GM23248 (cell line): Measurements from ENCODE around the gene PPP2R5D. TPM values are rescaled to one million over a fixed set of nuclear protein-coding genes. Genes with fewer than 3 reads are reported as not detected.

ENCODE experiments used
- DNase-seq: peaks from one replicate; pipeline ENCODE4 v3.0.0-alpha.2; 2015
- H2AFZ ChIP-seq: fragments of 200-600 bp; sonication (generic); 2 replicates; pipeline ENCODE4 v1.6.1; 2016; ENCODE audit warnings: antibody characterized with exemption
- H3F3A ChIP-seq: fragments of 200-600 bp; sonication (generic); 2 replicates; pipeline ENCODE4 v1.6.1; 2016; ENCODE audit warnings: mild to moderate bottlenecking, antibody characterized with exemption, mixed run types; ENCODE audit not compliant: insufficient read depth
- H3K27ac ChIP-seq: fragments of 200-600 bp; sonication (generic); 2 replicates; pipeline ENCODE4 v1.5.1; 2016; ENCODE audit warnings: mild to moderate bottlenecking
- H3K27me3 ChIP-seq: fragments of 200-600 bp; sonication (generic); replicated peaks from 2 replicates; pipeline ENCODE4 v1.6.1; 2016; ENCODE audit warnings: mild to moderate bottlenecking; ENCODE audit not compliant: insufficient read depth
- H3K36me3 ChIP-seq: fragments of 200-600 bp; sonication (generic); 2 replicates; pipeline ENCODE4 v1.6.1; 2016; ENCODE audit warnings: low read depth, mild to moderate bottlenecking
- H3K4me1 ChIP-seq: fragments of 200-600 bp; sonication (generic); 2 replicates; pipeline ENCODE4 v1.6.1; 2016; ENCODE audit warnings: mild to moderate bottlenecking; ENCODE audit not compliant: insufficient read depth
- H3K4me2 ChIP-seq: fragments of 200-600 bp; sonication (generic); one replicate; pipeline ENCODE4 v1.6.1; 2016; ENCODE audit warnings: mild to moderate bottlenecking; ENCODE audit not compliant: unreplicated experiment
- H3K4me3 ChIP-seq: fragments of 200-600 bp; sonication (generic); 2 replicates; pipeline ENCODE4 v1.5.1; 2016; ENCODE audit warnings: mild to moderate bottlenecking
- H3K79me2 ChIP-seq: fragments of 200-600 bp; sonication (generic); 2 replicates; pipeline ENCODE4 v1.6.1; 2016; ENCODE audit warnings: mild to moderate bottlenecking; ENCODE audit not compliant: insufficient read depth
- H3K9ac ChIP-seq: fragments of 200-600 bp; sonication (generic); 2 replicates; pipeline ENCODE4 v1.6.1; 2016; ENCODE audit warnings: mild to moderate bottlenecking
- H3K9me2 ChIP-seq: fragments of 200-600 bp; sonication (generic); 2 replicates; pipeline ENCODE4 v1.6.1; 2016; ENCODE audit warnings: mixed run types, mild to moderate bottlenecking, moderate library complexity; ENCODE audit not compliant: insufficient read depth
- H3K9me3 ChIP-seq: fragments of 200-600 bp; sonication (generic); one replicate; pipeline ENCODE4 v1.6.1; 2017; ENCODE audit warnings: low read depth
- H4K20me1 ChIP-seq: fragments of 200-600 bp; sonication (generic); 2 replicates; pipeline ENCODE4 v1.6.0; 2016; ENCODE audit not compliant: insufficient read depth
- EZH2 ChIP-seq: fragments of 200-600 bp; sonication (generic); IDR thresholded peaks from 2 replicates; pipeline ENCODE4 v1.6.1; 2018; ENCODE audit warnings: antibody characterized with exemption, mild to moderate bottlenecking; ENCODE audit not compliant: insufficient read depth, poor library complexity, severe bottlenecking
- EZH2phosphoT487 ChIP-seq: fragments of 200-600 bp; sonication (generic); IDR thresholded peaks from 2 replicates; pipeline ENCODE4 v1.6.1; 2018; ENCODE audit warnings: antibody characterized with exemption, moderate library complexity, mild to moderate bottlenecking, low read depth; ENCODE audit not compliant: insufficient read depth
- WGBS, 2 experiments: methylation state at CpG; one replicate each; pipeline ENCODE4 v1.1.6; 2015 to 2017; ENCODE audit warnings: low lambda C conversion rate in 2 of 2, low coverage in 1 of 2; ENCODE audit errors: missing lambda C conversion rate in 2 of 2; 5-methylcytosine and 5-hydroxymethylcytosine counted together
- in situ Hi-C: fragments of 300-500 bp; cut with MboI; formaldehyde crosslinking; loops from 2 replicates; pipeline ENCODE4 v1.15.0; 2020
- polyA plus RNA-seq: library from polyadenylated mRNA; unstranded; fragments of >200 nt; fragmentation: Nextera tagmentation; extraction: Ambion mirVana; gene quantifications from 2 replicates; pipeline ENCODE4 v1.2.1, GENCODE V29; 2016
- total RNA-seq: library from RNA; depleted of rRNA; stranded (reverse); fragments of >200 nt; shearing (Covaris generic); gene quantifications from 2 replicates; pipeline ENCODE4 v1.2.3, GENCODE V29; 2014; rRNA removed

PPP2R5D gene
- total and polyA plus RNA-seq, 2 experiments from 2014 or later = 40.7 to 42.7 TPM

GRCh38 chr6:43060755-43061633 lies 76.6 kb downstream of the PPP2R5D start:
- Histone ChIP-seq H2AFZ (no peak overlapping the region; the same call in 1 of the 2 replicates), H3K9me2 (no peaks in the 10 kb centered on the region), H4K20me1 (no peaks in the 10 kb centered on the region), H3K4me3 (peak overlapping the region; percentile 82; the same call in 1 of the 2 replicates), H3K27me3 (no peaks in the 10 kb centered on the region), H3K4me1 (peaks cover 5% of the 10 kb centered on the region; the same call in 1 of the 2 replicates), H3F3A (no peaks in the 10 kb centered on the region), H3K9me3 (no peaks in the 10 kb centered on the region), H3K27ac (peak overlapping the region; percentile 72; the same call in 1 of the 2 replicates), H3K36me3 (peaks cover 3% of the 10 kb centered on the region; the same call in 1 of the 2 replicates), H3K4me2 (peak overlapping the region; percentile 93), H3K79me2 (peaks cover 33% of the 10 kb centered on the region), H3K9ac (peak overlapping the region; percentile 96)
- TF ChIP-seq EZH2phosphoT487 = no peak
- no peak for TF ChIP-seq EZH2
- in situ Hi-C loops = loop anchor here (5.0 kb wide), 1 partner anchor 66 kb away; no protein-coding TSS in a partner anchor
- no peak for DNase-seq
- 81 to 88% methylated on average over 12 of the region's 12 CpGs for WGBS, 2 experiments

- H3K36me3 ChIP-seq = peaks cover 3% of the 10 kb centered on the region; the same call in 1 of the 2 replicates
- no peak overlapping the region for H3K4me2 ChIP-seq
- no peaks in the 10 kb centered on the region for H3K9me3 ChIP-seq
- no peaks in the 10 kb centered on the region for H4K20me1 ChIP-seq
- DNase-seq = peak; percentile 41
- H3K27me3 ChIP-seq = no peaks in the 10 kb centered on the region
- no peaks in the 10 kb centered on the region for H3K9me2 ChIP-seq
- H3F3A ChIP-seq = no peaks in the 10 kb centered on the region
- no peak overlapping the region for H3K4me3 ChIP-seq
- H3K27ac ChIP-seq = no peak overlapping the region
- H3K9ac ChIP-seq = no peak overlapping the region
- in situ Hi-C loops = loop anchor here (5.0 kb wide), 1 partner anchor 65 kb away; no protein-coding TSS in a partner anchor
- 58 to 77% methylated on average over 2 of the region's 2 CpGs for WGBS, 2 experiments
- peaks cover 32% of the 10 kb centered on the region for H3K79me2 ChIP-seq
- peaks cover 5% of the 10 kb centered on the region; the same call in 1 of the 2 replicates for H3K4me1 ChIP-seq
- H2AFZ ChIP-seq = no peak overlapping the region
- TF ChIP-seq EZH2phosphoT487 = no peak
- no peak for TF ChIP-seq EZH2
These were observed 77.5 kb downstream of the PPP2R5D start for GRCh38 chr6:43061861-43062260.

Other genes with a start within 250 kb of the PPP2R5D start
- gene TBCC, start 238.5 kb upstream of the PPP2R5D start, total RNA-seq = 36.9 and 37.3 TPM in 2 replicates
- 35.0 and 38.3 TPM in 2 replicates for gene TBCC, start 238.5 kb upstream of the PPP2R5D start, polyA plus RNA-seq
- 5.4 and 5.7 TPM in 2 replicates for gene BICRAL, start 202.5 kb upstream of the PPP2R5D start, total RNA-seq
- 2.4 and 2.5 TPM in 2 replicates for gene BICRAL, start 202.5 kb upstream of the PPP2R5D start, polyA plus RNA-seq
- 112 and 133 TPM in 2 replicates for gene RPL7L1, start 105.0 kb upstream of the PPP2R5D start, total RNA-seq
- gene RPL7L1, start 105.0 kb upstream of the PPP2R5D start, polyA plus RNA-seq = 88.2 and 92.0 TPM in 2 replicates
- not detected in 2 replicates for gene PTCRA, start 68.5 kb upstream of the PPP2R5D start, total RNA-seq
- not detected in 2 replicates for gene PTCRA, start 68.5 kb upstream of the PPP2R5D start, polyA plus RNA-seq
- gene CNPY3, start 55.1 kb upstream of the PPP2R5D start, total RNA-seq = 41.4 and 45.1 TPM in 2 replicates
- gene CNPY3, start 55.1 kb upstream of the PPP2R5D start, polyA plus RNA-seq = 58.6 and 63.6 TPM in 2 replicates
- gene GNMT, start 23.8 kb upstream of the PPP2R5D start, total RNA-seq = not detected in 2 replicates
- not detected in 2 replicates for gene GNMT, start 23.8 kb upstream of the PPP2R5D start, polyA plus RNA-seq
- 44.2 and 51.1 TPM in 2 replicates for gene PEX6, start 5.4 kb upstream of the PPP2R5D start, total RNA-seq
- 12.5 and 12.7 TPM in 2 replicates for gene PEX6, start 5.4 kb upstream of the PPP2R5D start, polyA plus RNA-seq
- 83.1 and 100 TPM in 2 replicates for gene MEA1, start 29.4 kb downstream of the PPP2R5D start, total RNA-seq
- gene MEA1, start 29.4 kb downstream of the PPP2R5D start, polyA plus RNA-seq = 171 and 175 TPM in 2 replicates
- gene KLHDC3, start 29.7 kb downstream of the PPP2R5D start, total RNA-seq = 124 and 129 TPM in 2 replicates
- gene KLHDC3, start 29.7 kb downstream of the PPP2R5D start, polyA plus RNA-seq = 94.3 and 95.4 TPM in 2 replicates
- gene RRP36, start 37.1 kb downstream of the PPP2R5D start, total RNA-seq = 45.0 and 58.3 TPM in 2 replicates
- 71.6 and 74.3 TPM in 2 replicates for gene RRP36, start 37.1 kb downstream of the PPP2R5D start, polyA plus RNA-seq
- gene CUL7, start 69.3 kb downstream of the PPP2R5D start, total RNA-seq = 50.1 and 54.1 TPM in 2 replicates
- gene CUL7, start 69.3 kb downstream of the PPP2R5D start, polyA plus RNA-seq = 21.8 and 23.7 TPM in 2 replicates
- 18.5 and 19.7 TPM in 2 replicates for gene MRPL2, start 74.9 kb downstream of the PPP2R5D start, total RNA-seq
- gene MRPL2, start 74.9 kb downstream of the PPP2R5D start, polyA plus RNA-seq = 71.9 and 78.0 TPM in 2 replicates
- gene KLC4, start 75.1 kb downstream of the PPP2R5D start, total RNA-seq = 15.0 and 32.2 TPM in 2 replicates
- 10.4 and 10.7 TPM in 2 replicates for gene KLC4, start 75.1 kb downstream of the PPP2R5D start, polyA plus RNA-seq
- 146 and 162 TPM in 2 replicates for gene PTK7, start 91.7 kb downstream of the PPP2R5D start, total RNA-seq
- gene PTK7, start 91.7 kb downstream of the PPP2R5D start, polyA plus RNA-seq = 110 and 113 TPM in 2 replicates
- gene SRF, start 186.7 kb downstream of the PPP2R5D start, total RNA-seq = 23.5 and 29.6 TPM in 2 replicates
- gene SRF, start 186.7 kb downstream of the PPP2R5D start, polyA plus RNA-seq = 3.3 TPM in 2 replicates
- gene CUL9, start 197.6 kb downstream of the PPP2R5D start, total RNA-seq = 15.0 and 26.1 TPM in 2 replicates
- gene CUL9, start 197.6 kb downstream of the PPP2R5D start, polyA plus RNA-seq = 8.5 and 8.6 TPM in 2 replicates
- gene DNPH1, start 244.9 kb downstream of the PPP2R5D start, total RNA-seq = 61.2 and 94.8 TPM in 2 replicates
- gene DNPH1, start 244.9 kb downstream of the PPP2R5D start, polyA plus RNA-seq = 90.2 and 93.6 TPM in 2 replicates